ENCODE data around the gene ERICH6B. TPM values are rescaled to one million over a fixed set of nuclear protein-coding genes. Genes with fewer than 3 reads are reported as not detected.

ERICH6B gene
- total RNA-seq, 4 donors from 2014 or later = not detected

- WGBS, 2 donors = 33 to 80% methylated on average over 1 of the region's 1 CpG
- no peak for DNase-seq
- TF ChIP-seq CTCF (IDR thresholded peaks at IDR 0.05) (no peak), POLR2A (IDR thresholded peaks at IDR 0.05) (no peak)
- Histone ChIP-seq H3K4me1 (no peaks in the 10 kb centered on the region), H3K27ac (no peak overlapping the region), H3K9me3 (no peaks in the 10 kb centered on the region), H3K27me3 (no peaks in the 10 kb centered on the region), H3K4me3 (no peak overlapping the region), H3K36me3 (peaks cover 5 to 36% (median 13%) of the 10 kb centered on the region in 3 donors)
- intact Hi-C loops (cut with DNase I) = no loop called here
Observed at GRCh38 chr13:45537516-45537915, 78.0 kb downstream of the ERICH6B start.

- no peaks in the 10 kb centered on the region for H3K4me1 ChIP-seq
- no peaks in the 10 kb centered on the region for H3K9me3 ChIP-seq
- peaks cover 5 to 47% (median 16%) of the 10 kb centered on the region in 3 donors for H3K36me3 ChIP-seq
- intact Hi-C loops (cut with DNase I) = no loop called here
- no peak overlapping the region for H3K27ac ChIP-seq
- DNase-seq = no peak
- no peak overlapping the region for H3K4me3 ChIP-seq
- 91 to 97% methylated on average over 2 of the region's 2 CpGs for WGBS, 2 donors
- no peak for TF ChIP-seq CTCF (IDR thresholded peaks at IDR 0.05)
- no peak for TF ChIP-seq POLR2A (IDR thresholded peaks at IDR 0.05)
- no peaks in the 10 kb centered on the region for H3K27me3 ChIP-seq
Observed at GRCh38 chr13:45536224-45536623, 79.3 kb downstream of the ERICH6B start.

GRCh38 chr13:45534604-45535003 is 80.9 kb downstream of the ERICH6B start:
- Histone ChIP-seq H3K4me1 (no peaks in the 10 kb centered on the region), H3K9me3 (no peaks in the 10 kb centered on the region), H3K4me3 (no peak overlapping the region), H3K36me3 (peaks cover 5 to 63% (median 23%) of the 10 kb centered on the region in 3 donors), H3K27ac (no peak overlapping the region), H3K27me3 (no peaks in the 10 kb centered on the region)
- no peak for TF ChIP-seq CTCF (IDR thresholded peaks at IDR 0.05)
- no peak for TF ChIP-seq POLR2A (IDR thresholded peaks at IDR 0.05)
- intact Hi-C loops (cut with DNase I) = no loop called here
- WGBS, 2 donors = 88 to 90% methylated on average over 8 to 9 of the region's 9 CpGs
- DNase-seq = no peak

GRCh38 chr13:45529758-45530157 is 85.8 kb downstream of the ERICH6B start:
- intact Hi-C loops (cut with DNase I) = no loop called here
- TF ChIP-seq POLR2A (IDR thresholded peaks at IDR 0.05) (no peak), CTCF (IDR thresholded peaks at IDR 0.05) (no peak)
- 86 to 91% methylated on average over 3 of the region's 3 CpGs for WGBS, 2 donors

GRCh38 chr13:45527699-45528462 is 87.7 kb downstream of the ERICH6B start:
- no peak for DNase-seq
- Histone ChIP-seq H3K4me3 (no peak overlapping the region), H3K9me3 (no peaks in the 10 kb centered on the region), H3K27me3 (no peaks in the 10 kb centered on the region), H3K27ac (no peak overlapping the region), H3K4me1 (no peaks in the 10 kb centered on the region), H3K36me3 (peaks cover 0 to 88% (median 13%) of the 10 kb centered on the region in 3 donors)
- intact Hi-C loops (cut with DNase I) = no loop called here
- TF ChIP-seq CTCF (IDR thresholded peaks at IDR 0.05) (no peak), POLR2A (IDR thresholded peaks at IDR 0.05) (no peak)
- WGBS, 2 donors = 60 to 76% methylated on average over 6 of the region's 6 CpGs

More at GRCh38 chr13:45529758-45530157, 85.8 kb downstream of the ERICH6B start:
- no peaks in the 10 kb centered on the region for H3K4me1 ChIP-seq
- peaks cover 5 to 92% (median 24%) of the 10 kb centered on the region in 3 donors for H3K36me3 ChIP-seq
- DNase-seq = no peak
- no peaks in the 10 kb centered on the region for H3K9me3 ChIP-seq
- H3K27me3 ChIP-seq = no peaks in the 10 kb centered on the region
- no peak overlapping the region for H3K27ac ChIP-seq
- no peak overlapping the region for H3K4me3 ChIP-seq
